HEK293 (cell line): ENCODE data around the gene ZFAND3.

Experiments used
- CTCF ChIA-PET: fragments of 350-600 bp; formaldehyde crosslinking; extraction: SDS; loops from one replicate; lab custom pipeline; 2021; ENCODE audit warnings: antibody characterized with exemption; lab: Yijun Ruan, JAX
- POLR2A ChIA-PET: fragments of 300-600 bp; formaldehyde crosslinking; extraction: SDS; loops from one replicate; lab custom pipeline; 2020; ENCODE audit warnings: antibody characterized with exemption, inconsistent platforms; lab: Yijun Ruan, JAX
- H3K27ac ChIP-seq: fragments of 200-500 bp; sonication (Bioruptor generic); 2 replicates; pipeline ENCODE4 v1.5.1; 2014; ENCODE audit warnings: low read depth, low read length, control low read depth, inconsistent platforms; ENCODE audit errors: extremely low read depth
- H3K36me3 ChIP-seq, 2 experiments: fragments of 200-500 bp in 1 of 2; sonication (Bioruptor generic) in 1 of 2; 1 replicate in 1 of 2; 2 replicates in 1 of 2; pipeline ENCODE4 v1.5.1; 2014 to 2017; ENCODE audit warnings: inconsistent platforms in 2 of 2, low read length in 2 of 2; ENCODE audit not compliant: control insufficient read depth in 2 of 2, insufficient read depth in 1 of 2
- H3K4me1 ChIP-seq: fragments of 200-500 bp; sonication (Bioruptor generic); 2 replicates; pipeline ENCODE4 v1.5.1; 2014; ENCODE audit warnings: mild to moderate bottlenecking, low read length, inconsistent platforms; ENCODE audit not compliant: control insufficient read depth, insufficient read depth
- H3K4me3 ChIP-seq: 2 replicates; pipeline ENCODE4 v1.5.1; 2011; ENCODE audit warnings: low read depth, mild to moderate bottlenecking, control low read depth, low read length, moderate library complexity
- H3K9me3 ChIP-seq: fragments of 200-500 bp; sonication (Bioruptor generic); 2 replicates; pipeline ENCODE4 v1.5.1; 2014; ENCODE audit warnings: low read depth, low read length, inconsistent platforms; ENCODE audit not compliant: control insufficient read depth, insufficient read depth
- GLI4 ChIP-seq: fragments of 450-650 bp; formaldehyde crosslinking; IDR thresholded peaks from 2 replicates; pipeline ENCODE4 v1.5.1; 2016; ENCODE audit warnings: missing biosample characterization, missing genetic modification characterization
- GLIS1 ChIP-seq: fragments of 450-650 bp; formaldehyde crosslinking; IDR thresholded peaks from 2 replicates; pipeline ENCODE4 v1.5.1; 2016; ENCODE audit warnings: missing biosample characterization, missing genetic modification characterization
- MEIS1 ChIP-seq: sonication (generic); formaldehyde crosslinking; IDR thresholded peaks from 2 replicates; pipeline ENCODE4 v1.8.1; 2022; ENCODE audit warnings: missing genetic modification reagents, mild to moderate bottlenecking, borderline replicate concordance
- PRDM1 ChIP-seq: fragments of 450-650 bp; formaldehyde crosslinking; IDR thresholded peaks from 2 replicates; pipeline ENCODE4; 2016; ENCODE audit warnings: missing biosample characterization, missing genetic modification characterization
- PRDM6 ChIP-seq: fragments of 450-650 bp; formaldehyde crosslinking; IDR thresholded peaks from 2 replicates; pipeline ENCODE4 v1.5.1; 2017; ENCODE audit warnings: missing biosample characterization, missing genetic modification characterization
- TRIM28 ChIP-seq: IDR thresholded peaks from 2 replicates; pipeline ENCODE4 v1.6.1; 2011; ENCODE audit warnings: low read length, control low read depth, borderline replicate concordance
- YY2 ChIP-seq: fragments of 450-650 bp; formaldehyde crosslinking; IDR thresholded peaks from 2 replicates; pipeline ENCODE4 v1.5.1; 2016; ENCODE audit warnings: missing biosample characterization, missing genetic modification characterization
- ZFP41 ChIP-seq: fragments of 450-650 bp; formaldehyde crosslinking; IDR thresholded peaks from 2 replicates; pipeline ENCODE4 v1.5.1; 2016; ENCODE audit warnings: missing biosample characterization, missing genetic modification characterization, borderline replicate concordance
- ZNF18 ChIP-seq: fragments of 450-650 bp; formaldehyde crosslinking; IDR thresholded peaks from 2 replicates; pipeline ENCODE4 v1.5.1; 2016; ENCODE audit warnings: missing biosample characterization, missing genetic modification characterization
- ZNF184 ChIP-seq: fragments of 450-650 bp; IDR thresholded peaks from 2 replicates; pipeline ENCODE4 v1.5.1; 2018; ENCODE audit warnings: missing biosample characterization, mild to moderate bottlenecking, missing genetic modification characterization
- ZNF19 ChIP-seq: fragments of 450-650 bp; formaldehyde crosslinking; IDR thresholded peaks from 2 replicates; pipeline ENCODE4; 2016; ENCODE audit warnings: missing biosample characterization, missing genetic modification characterization, low read depth
- ZNF26 ChIP-seq: fragments of 450-650 bp; formaldehyde crosslinking; IDR thresholded peaks from 2 replicates; pipeline ENCODE4 v1.5.1; 2016; ENCODE audit warnings: missing biosample characterization, missing genetic modification characterization
- ZNF48 ChIP-seq: fragments of 450-650 bp; formaldehyde crosslinking; IDR thresholded peaks from 2 replicates; pipeline ENCODE4 v1.5.1; 2016; ENCODE audit warnings: missing biosample characterization, missing genetic modification characterization
- ZNF561 ChIP-seq: fragments of 450-650 bp; IDR thresholded peaks from 2 replicates; pipeline ENCODE4 v1.5.1; 2018; ENCODE audit warnings: missing biosample characterization, missing genetic modification characterization, borderline replicate concordance
- TF ChIP-seq, protein P1 (sequence below): fragments of 450-650 bp; formaldehyde crosslinking; IDR thresholded peaks from 2 replicates; pipeline ENCODE4 v1.5.1; 2016; ENCODE audit warnings: missing biosample characterization, missing genetic modification characterization, borderline replicate concordance
- TF ChIP-seq, protein P2 (sequence below): fragments of 450-650 bp; formaldehyde crosslinking; IDR thresholded peaks from 2 replicates; pipeline ENCODE4 v1.5.1; 2016; ENCODE audit warnings: missing biosample characterization, missing genetic modification characterization

ZFAND3 gene

DNA sequence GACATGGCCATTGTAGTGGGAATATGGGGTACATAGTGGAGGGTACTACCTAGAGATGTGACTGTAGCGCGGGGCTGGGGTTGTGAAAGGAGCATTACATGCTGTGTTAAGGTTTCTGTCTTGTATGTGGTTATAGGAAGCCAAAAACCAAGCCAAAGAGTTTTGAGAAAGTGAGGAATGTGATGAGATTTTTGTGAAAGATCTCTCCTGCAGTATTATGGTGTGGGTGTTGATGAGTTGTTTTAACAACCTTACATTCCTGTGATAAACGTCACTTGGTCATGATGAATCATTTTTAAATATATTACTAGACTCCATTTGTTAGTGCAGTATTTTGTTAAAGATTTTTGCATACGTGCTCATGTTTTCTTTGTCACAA is 48.9 kb downstream of the ZFAND3 start (continued):
- TF ChIP-seq, protein P1, sequence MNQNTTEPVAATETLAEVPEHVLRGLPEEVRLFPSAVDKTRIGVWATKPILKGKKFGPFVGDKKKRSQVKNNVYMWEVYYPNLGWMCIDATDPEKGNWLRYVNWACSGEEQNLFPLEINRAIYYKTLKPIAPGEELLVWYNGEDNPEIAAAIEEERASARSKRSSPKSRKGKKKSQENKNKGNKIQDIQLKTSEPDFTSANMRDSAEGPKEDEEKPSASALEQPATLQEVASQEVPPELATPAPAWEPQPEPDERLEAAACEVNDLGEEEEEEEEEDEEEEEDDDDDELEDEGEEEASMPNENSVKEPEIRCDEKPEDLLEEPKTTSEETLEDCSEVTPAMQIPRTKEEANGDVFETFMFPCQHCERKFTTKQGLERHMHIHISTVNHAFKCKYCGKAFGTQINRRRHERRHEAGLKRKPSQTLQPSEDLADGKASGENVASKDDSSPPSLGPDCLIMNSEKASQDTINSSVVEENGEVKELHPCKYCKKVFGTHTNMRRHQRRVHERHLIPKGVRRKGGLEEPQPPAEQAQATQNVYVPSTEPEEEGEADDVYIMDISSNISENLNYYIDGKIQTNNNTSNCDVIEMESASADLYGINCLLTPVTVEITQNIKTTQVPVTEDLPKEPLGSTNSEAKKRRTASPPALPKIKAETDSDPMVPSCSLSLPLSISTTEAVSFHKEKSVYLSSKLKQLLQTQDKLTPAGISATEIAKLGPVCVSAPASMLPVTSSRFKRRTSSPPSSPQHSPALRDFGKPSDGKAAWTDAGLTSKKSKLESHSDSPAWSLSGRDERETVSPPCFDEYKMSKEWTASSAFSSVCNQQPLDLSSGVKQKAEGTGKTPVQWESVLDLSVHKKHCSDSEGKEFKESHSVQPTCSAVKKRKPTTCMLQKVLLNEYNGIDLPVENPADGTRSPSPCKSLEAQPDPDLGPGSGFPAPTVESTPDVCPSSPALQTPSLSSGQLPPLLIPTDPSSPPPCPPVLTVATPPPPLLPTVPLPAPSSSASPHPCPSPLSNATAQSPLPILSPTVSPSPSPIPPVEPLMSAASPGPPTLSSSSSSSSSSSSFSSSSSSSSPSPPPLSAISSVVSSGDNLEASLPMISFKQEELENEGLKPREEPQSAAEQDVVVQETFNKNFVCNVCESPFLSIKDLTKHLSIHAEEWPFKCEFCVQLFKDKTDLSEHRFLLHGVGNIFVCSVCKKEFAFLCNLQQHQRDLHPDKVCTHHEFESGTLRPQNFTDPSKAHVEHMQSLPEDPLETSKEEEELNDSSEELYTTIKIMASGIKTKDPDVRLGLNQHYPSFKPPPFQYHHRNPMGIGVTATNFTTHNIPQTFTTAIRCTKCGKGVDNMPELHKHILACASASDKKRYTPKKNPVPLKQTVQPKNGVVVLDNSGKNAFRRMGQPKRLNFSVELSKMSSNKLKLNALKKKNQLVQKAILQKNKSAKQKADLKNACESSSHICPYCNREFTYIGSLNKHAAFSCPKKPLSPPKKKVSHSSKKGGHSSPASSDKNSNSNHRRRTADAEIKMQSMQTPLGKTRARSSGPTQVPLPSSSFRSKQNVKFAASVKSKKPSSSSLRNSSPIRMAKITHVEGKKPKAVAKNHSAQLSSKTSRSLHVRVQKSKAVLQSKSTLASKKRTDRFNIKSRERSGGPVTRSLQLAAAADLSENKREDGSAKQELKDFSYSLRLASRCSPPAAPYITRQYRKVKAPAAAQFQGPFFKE (tag by site-specific recombination): no peak

- CTCF ChIA-PET: interaction anchor here (0.6 to 1.1 kb wide), 2 partner anchors 13 to 167 kb away, joined by 3 to 4 read pairs; no protein-coding TSS in a partner anchor
- H3K4me3 ChIP-seq: no peak overlapping the region
- H3K36me3 ChIP-seq: no peaks in the 10 kb centered on the region
- H3K9me3 ChIP-seq: no peaks in the 10 kb centered on the region
- H3K27ac ChIP-seq: no peak overlapping the region
- POLR2A ChIA-PET: no interaction called here
- TF ChIP-seq ZNF19 (tag by site-specific recombination): no peak
- no peak for TF ChIP-seq ZNF18 (tag by site-specific recombination)
- TF ChIP-seq, protein P2, sequence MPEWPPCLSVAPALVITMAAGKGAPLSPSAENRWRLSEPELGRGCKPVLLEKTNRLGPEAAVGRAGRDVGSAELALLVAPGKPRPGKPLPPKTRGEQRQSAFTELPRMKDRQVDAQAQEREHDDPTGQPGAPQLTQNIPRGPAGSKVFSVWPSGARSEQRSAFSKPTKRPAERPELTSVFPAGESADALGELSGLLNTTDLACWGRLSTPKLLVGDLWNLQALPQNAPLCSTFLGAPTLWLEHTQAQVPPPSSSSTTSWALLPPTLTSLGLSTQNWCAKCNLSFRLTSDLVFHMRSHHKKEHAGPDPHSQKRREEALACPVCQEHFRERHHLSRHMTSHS (tag by site-specific recombination): no peak
- TF ChIP-seq PRDM6 (tag by site-specific recombination): peak; percentile 36
- TF ChIP-seq TRIM28: 0 out of 2 replicates have a peak, but pooled peaks have one; percentile 16
- no peak for TF ChIP-seq MEIS1 (CRISPR knock-in tag)
- TF ChIP-seq YY2 (tag by site-specific recombination): no peak
- TF ChIP-seq PRDM1: peak; percentile 55; the same call in 1 of the 2 replicates
- no peak for TF ChIP-seq ZFP41 (tag by site-specific recombination)
- no peak for TF ChIP-seq ZNF48
- no peak for TF ChIP-seq ZNF184
- TF ChIP-seq ZNF561 (tag by site-specific recombination): no peak
- TF ChIP-seq GLIS1 (tag by site-specific recombination): no peak
- TF ChIP-seq GLI4 (tag by site-specific recombination): no peak
- TF ChIP-seq ZNF26 (tag by site-specific recombination): peak; percentile 97
- TF ChIP-seq, all 188 proteins: peak for 4
- peaks cover 23% of the 10 kb centered on the region for H3K4me1 ChIP-seq
These were observed 52.3 kb downstream of the ZFAND3 start for GRCh38 chr6:37871616-37872372.
